Stimulated activated memory B cell treated with anti-CD40 and anti-IgM and Interleukin-4, amounts not matched to agents 10 μg/mL and 1 μg/mL and 100 μg/mL, for 72 hours (primary cell): ENCODE results near the gene NDUFS8.

Experiments used
- ATAC-seq: fragments of 150-1000 bp; cut with Tn5 transposase; 2 replicates; pipeline ENCODE4 v1.10.0; 2021
- H3K27ac Mint-ChIP-seq: one replicate; pipeline ENCODE4 v1.8.0; 2022; ENCODE audit warnings: mild to moderate bottlenecking, mixed read lengths
- H3K27me3 Mint-ChIP-seq: one replicate; pipeline ENCODE4 v1.8.0; 2022; ENCODE audit warnings: mixed read lengths
- H3K36me3 Mint-ChIP-seq: one replicate; pipeline ENCODE4 v1.8.0; 2022; ENCODE audit warnings: mixed read lengths
- H3K4me1 Mint-ChIP-seq: one replicate; pipeline ENCODE4 v1.8.0; 2022; ENCODE audit warnings: mixed read lengths
- H3K4me3 Mint-ChIP-seq: one replicate; pipeline ENCODE4 v1.8.0; 2022; ENCODE audit warnings: mild to moderate bottlenecking, moderate library complexity, mixed read lengths
- H3K9me3 Mint-ChIP-seq: one replicate; pipeline ENCODE4 v1.8.0; 2022; ENCODE audit warnings: mixed read lengths

The NDUFS8 gene

DNA sequence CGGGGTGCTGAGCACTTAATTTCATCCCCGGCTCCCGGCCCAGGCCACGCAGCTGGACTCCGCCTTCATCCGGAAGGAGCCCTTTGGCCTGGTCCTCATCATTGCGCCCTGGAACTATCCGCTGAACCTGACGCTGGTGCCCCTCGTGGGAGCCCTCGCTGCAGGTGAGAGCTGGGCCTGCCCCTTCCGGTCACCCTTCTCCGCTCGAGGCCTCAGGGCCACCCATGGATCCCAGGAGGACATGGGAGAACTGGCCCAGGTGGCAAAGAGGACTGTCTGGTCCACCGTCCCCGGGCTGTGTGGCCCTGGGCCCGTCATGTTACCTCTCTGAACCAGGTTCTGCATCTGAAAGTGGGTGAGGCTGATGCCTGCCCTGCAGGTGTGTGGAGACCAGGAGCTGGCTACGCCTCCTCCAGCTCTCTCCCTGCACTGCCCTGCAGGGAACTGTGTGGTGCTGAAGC lies 11.7 kb upstream of the NDUFS8 start:
- Mint-ChIP-seq H3K36me3 (no peaks in the 10 kb centered on the region), H3K4me1 (peaks cover 11% of the 10 kb centered on the region), H3K9me3 (no peaks in the 10 kb centered on the region), H3K27me3 (peaks cover 21% of the 10 kb centered on the region), H3K27ac (no peak overlapping the region), H3K4me3 (no peak overlapping the region)
- no peak for ATAC-seq

DNA sequence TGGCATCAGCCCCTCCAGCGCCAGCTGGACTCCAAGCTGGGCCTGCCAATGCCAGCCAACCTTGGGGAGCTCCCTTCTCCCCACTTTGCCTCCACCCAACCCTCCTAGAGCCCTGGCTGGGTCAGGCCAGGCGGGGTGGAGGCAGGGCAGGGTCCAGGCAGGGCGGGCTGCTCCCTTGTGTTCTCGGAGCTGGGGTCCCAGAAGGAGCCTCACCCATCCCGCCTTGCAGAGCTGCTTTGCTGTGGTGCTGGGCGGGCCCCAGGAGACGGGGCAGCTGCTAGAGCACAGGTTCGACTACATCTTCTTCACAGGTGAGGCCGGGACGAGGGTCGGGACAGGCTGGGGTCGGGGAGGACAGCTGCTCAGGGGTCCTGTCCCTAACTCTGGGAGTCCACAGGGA lies 11.0 kb upstream of the NDUFS8 start:
- no peaks in the 10 kb centered on the region for H3K9me3 Mint-ChIP-seq
- no peak for ATAC-seq
- no peak overlapping the region for H3K4me3 Mint-ChIP-seq
- peaks cover under 1% of the 10 kb centered on the region for H3K36me3 Mint-ChIP-seq
- H3K4me1 Mint-ChIP-seq: peaks cover 11% of the 10 kb centered on the region
- no peak overlapping the region for H3K27ac Mint-ChIP-seq
- H3K27me3 Mint-ChIP-seq: peaks cover 21% of the 10 kb centered on the region

DNA sequence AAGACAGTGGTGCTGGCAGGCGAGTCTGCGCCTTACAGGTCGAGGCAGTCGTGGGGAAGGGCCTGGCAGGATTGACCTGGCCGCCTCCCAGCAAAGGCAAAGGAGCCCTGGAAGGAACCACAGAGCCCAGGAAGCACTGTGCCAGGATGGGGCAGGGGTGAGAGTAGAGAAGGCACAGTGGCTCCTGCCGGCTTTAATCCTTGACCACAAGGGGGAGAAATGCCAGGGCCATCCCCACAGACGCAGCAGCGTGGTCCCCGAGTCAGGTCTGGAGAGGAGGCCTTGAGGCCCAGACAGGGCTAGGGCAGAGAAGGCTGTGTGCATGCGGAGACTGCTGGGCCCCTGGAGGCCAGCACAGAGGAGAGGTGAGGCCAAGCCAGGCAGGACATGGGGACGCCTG lies 9.9 kb upstream of the NDUFS8 start:
- Mint-ChIP-seq H3K9me3 (no peaks in the 10 kb centered on the region), H3K27me3 (peaks cover 21% of the 10 kb centered on the region)
- ATAC-seq: no peak

DNA sequence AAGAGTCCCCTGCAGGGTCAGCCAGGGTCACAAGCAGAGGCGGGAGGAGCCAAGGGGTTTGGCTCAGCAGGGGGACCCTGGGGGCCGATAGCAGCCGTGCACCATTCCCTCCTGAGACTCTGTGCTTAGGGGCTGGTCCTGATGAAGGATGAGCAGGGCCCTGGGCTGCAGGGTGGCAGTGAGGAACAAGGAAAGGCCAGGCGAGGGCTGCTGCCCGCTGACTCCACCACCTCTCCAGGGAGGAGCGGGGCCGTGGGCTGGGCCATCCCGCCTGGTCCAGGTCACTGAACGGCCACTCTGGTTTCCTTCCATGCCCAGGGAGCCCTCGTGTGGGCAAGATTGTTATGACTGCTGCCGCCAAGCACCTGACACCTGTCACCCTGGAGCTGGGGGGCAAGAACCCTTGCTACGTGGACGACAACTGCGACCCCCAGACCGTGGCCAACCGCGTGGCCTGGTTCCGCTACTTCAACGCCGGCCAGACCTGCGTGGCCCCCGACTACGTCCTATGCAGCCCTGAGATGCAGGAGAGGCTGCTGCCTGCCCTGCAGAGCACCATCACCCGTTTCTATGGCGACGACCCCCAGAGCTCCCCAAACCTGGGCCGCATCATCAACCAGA lies 9.2 kb upstream of the NDUFS8 start:
- Mint-ChIP-seq H3K36me3 (peaks cover 17% of the 10 kb centered on the region), H3K9me3 (no peaks in the 10 kb centered on the region), H3K4me1 (peaks cover 16% of the 10 kb centered on the region), H3K27ac (no peak overlapping the region), H3K4me3 (no peak overlapping the region), H3K27me3 (peaks cover 21% of the 10 kb centered on the region)
- ATAC-seq: no peak

More for the DNA sequence above, 9.9 kb upstream of the NDUFS8 start:
- peaks cover 16% of the 10 kb centered on the region for H3K4me1 Mint-ChIP-seq
- H3K27ac Mint-ChIP-seq: peak overlapping the region; percentile 29
- H3K4me3 Mint-ChIP-seq: no peak overlapping the region
- H3K36me3 Mint-ChIP-seq: peaks cover 11% of the 10 kb centered on the region

DNA sequence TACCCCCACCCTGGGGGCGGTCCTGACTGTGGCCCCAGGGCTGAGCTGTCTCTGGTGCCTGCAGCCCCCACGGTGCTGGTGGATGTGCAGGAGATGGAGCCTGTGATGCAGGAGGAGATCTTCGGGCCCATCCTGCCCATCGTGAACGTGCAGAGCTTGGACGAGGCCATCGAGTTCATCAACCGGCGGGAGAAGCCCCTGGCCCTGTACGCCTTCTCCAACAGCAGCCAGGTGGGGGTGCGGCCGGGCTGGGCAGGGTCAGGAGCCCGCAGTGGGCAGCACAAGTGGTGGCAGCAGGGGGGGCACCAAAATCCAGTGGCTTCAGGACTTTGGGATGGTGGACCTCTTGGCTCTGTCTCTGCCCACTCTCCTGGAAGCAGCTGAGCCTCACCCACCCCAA lies 8.0 kb upstream of the NDUFS8 start:
- Mint-ChIP-seq H3K27ac (no peak overlapping the region), H3K4me1 (peaks cover 11% of the 10 kb centered on the region), H3K9me3 (no peaks in the 10 kb centered on the region), H3K36me3 (peaks cover 17% of the 10 kb centered on the region), H3K27me3 (peaks cover 21% of the 10 kb centered on the region), H3K4me3 (no peak overlapping the region)
- no peak for ATAC-seq

DNA sequence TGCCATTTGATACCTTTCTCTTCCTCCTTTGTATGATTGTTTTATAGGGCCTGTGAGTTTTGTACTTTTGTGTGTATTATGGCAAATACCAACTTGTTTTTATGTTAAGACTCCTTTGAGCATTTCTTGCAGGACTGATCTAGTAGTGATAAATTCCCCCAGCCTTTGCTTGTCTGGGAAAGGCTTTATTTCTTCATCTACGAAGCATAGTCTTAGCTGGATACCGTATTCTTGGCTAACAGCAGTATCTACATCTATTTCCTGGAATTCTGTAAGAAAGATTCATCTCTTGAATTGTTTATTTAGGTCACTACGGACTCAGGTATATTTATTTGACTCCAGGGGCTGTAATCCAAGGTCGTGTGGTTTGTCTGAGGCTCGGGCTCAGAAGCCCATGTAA lies 6.0 kb upstream of the NDUFS8 start:
- Mint-ChIP-seq H3K36me3 (peaks cover 17% of the 10 kb centered on the region), H3K4me1 (peaks cover 21% of the 10 kb centered on the region), H3K4me3 (no peak overlapping the region), H3K27ac (no peak overlapping the region), H3K9me3 (no peaks in the 10 kb centered on the region), H3K27me3 (peaks cover 12% of the 10 kb centered on the region)
- ATAC-seq: no peak

DNA sequence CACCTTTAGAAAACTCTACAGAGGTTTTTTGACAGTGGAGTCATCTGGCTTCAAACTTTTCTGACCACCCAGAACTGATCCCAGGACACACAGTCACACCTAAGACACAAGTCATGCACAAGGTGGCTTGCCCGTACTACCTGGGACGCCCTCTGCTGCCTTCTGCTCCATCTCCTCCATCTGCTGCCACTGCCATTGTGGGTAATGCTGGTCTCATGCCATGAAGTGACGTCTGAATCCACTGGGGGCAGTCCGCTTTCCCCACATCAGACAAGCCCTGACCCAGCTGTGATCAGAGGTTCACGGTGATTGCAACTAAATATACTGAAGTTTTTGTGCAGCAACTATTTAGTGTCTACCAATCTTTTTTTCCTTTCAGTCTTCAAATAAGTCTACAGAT lies 5.4 kb upstream of the NDUFS8 start:
- no peak overlapping the region for H3K4me3 Mint-ChIP-seq
- no peak overlapping the region for H3K27ac Mint-ChIP-seq
- no peaks in the 10 kb centered on the region for H3K9me3 Mint-ChIP-seq
- H3K36me3 Mint-ChIP-seq: peaks cover 17% of the 10 kb centered on the region
- H3K27me3 Mint-ChIP-seq: peaks cover 7% of the 10 kb centered on the region
- no peak for ATAC-seq
- peaks cover 26% of the 10 kb centered on the region for H3K4me1 Mint-ChIP-seq

DNA sequence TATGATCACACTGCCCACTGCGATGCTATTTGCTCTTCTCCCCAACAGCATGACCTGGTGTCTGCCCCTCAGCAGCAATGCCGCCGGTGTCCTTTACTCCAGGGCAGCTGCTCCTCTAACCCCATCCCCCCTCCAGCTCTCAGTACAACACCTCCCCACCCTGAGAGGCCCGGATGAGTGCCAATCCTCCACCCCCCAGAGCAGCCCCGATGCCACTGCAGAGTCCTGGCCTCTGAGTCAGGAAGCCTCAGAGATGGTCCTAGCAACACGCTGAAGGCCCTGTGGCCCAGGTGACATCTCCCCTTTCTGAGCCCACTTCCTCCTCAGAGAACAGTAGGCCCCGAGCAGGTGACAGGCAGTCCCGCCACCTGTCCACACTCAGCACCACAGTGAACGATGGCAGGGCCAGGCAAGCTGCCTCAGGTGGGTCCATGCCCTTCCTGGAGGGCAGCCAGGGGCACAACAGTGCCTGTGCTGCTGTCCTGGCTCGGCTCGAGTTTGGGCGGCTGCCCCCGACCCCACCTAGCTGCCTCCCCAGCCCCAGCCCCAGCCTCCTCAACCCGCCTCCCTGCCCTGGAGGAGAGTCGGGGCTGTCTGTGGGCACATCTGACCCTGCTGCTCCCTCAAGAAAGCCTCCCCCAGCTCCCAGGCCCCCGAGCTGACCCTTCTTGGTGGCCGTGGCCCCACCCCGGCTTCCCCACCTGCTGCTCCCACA lies 3.9 kb upstream of the NDUFS8 start:
- Mint-ChIP-seq H3K36me3 (peaks cover 17% of the 10 kb centered on the region), H3K27ac (peak overlapping the region; percentile 56), H3K27me3 (no peaks in the 10 kb centered on the region), H3K4me3 (no peak overlapping the region), H3K4me1 (peaks cover 34% of the 10 kb centered on the region), H3K9me3 (no peaks in the 10 kb centered on the region)
- no peak for ATAC-seq

DNA sequence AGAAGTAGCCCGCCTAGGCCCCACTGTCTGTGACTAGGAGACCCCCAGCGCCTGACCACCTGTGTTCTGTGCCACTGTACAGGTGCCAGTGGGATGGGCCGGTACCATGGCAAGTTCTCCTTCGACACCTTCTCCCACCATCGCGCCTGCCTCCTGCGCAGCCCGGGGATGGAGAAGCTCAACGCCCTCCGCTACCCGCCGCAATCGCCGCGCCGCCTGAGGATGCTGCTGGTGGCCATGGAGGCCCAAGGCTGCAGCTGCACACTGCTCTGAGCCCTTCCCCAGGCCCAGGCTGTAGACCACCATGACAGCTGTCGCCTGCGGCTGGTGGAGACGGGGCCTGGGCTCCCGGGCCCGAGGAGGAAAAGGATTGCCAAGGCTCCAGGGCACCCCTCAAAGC lies 2.8 kb upstream of the NDUFS8 start:
- peaks cover 17% of the 10 kb centered on the region for H3K36me3 Mint-ChIP-seq
- no peaks in the 10 kb centered on the region for H3K27me3 Mint-ChIP-seq
- H3K27ac Mint-ChIP-seq: no peak overlapping the region
- no peaks in the 10 kb centered on the region for H3K9me3 Mint-ChIP-seq
- peaks cover 39% of the 10 kb centered on the region for H3K4me1 Mint-ChIP-seq
- ATAC-seq: no peak
- H3K4me3 Mint-ChIP-seq: no peak overlapping the region

DNA sequence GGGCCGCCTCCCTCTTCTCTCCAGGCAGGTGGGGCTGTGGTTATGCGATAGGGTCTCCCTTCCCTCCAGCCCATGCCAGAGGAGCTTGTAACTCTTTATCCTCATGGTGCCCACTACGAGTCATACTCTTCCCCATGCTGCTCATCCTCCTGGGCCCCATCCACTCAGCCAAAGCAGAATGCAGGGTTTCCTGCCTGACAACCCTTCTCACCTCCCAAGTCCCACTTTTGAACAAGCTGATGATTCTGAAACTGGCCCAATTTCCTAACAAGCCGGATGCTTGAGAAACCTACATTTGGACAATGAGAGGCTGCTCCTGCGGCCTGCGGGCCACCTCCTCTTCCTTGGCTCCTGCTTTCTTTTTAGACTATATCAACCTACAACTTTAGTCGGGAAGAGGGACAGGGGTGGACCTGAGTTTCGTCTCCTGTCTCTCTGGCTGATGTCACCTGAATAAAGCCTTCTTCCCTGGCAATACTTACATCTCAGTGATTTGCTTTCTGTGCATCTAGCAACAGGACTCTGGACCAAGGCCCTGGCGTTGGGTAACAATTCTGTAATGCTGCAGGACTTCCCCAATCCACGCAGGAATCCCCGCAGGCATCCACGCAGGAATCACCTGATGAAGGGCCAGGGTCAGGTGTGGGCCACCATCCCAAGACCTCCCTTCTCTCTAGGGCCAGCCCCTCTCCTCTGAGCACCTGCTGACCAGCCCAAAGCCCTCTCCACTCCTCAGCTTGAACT lies 1.5 kb upstream of the NDUFS8 start:
- Mint-ChIP-seq H3K27me3 (no peaks in the 10 kb centered on the region), H3K9me3 (no peaks in the 10 kb centered on the region), H3K4me3 (peak overlapping the region; percentile 88), H3K27ac (peak overlapping the region; percentile 93), H3K4me1 (peaks cover 39% of the 10 kb centered on the region), H3K36me3 (peaks cover 20% of the 10 kb centered on the region)
- no peak for ATAC-seq

DNA sequence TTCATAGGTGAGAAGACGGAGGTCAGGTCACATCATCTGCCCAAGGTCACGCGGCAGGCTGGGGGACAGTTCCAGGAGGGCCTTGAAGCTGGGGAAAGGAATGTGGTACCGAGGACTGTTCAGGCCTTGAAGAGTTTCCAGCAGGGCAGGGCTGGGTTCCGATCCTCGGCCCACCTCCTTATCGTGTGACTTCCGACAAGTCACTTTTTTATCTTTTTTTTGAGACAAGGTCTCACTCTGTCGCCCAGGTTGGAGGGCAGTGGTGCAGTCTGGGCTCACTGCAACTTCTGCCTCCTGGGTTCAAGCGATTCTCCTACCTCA lies 623 bp downstream of the NDUFS8 start:
- Mint-ChIP-seq H3K27me3 (no peaks in the 10 kb centered on the region), H3K27ac (peak overlapping the region; percentile 93), H3K9me3 (no peaks in the 10 kb centered on the region), H3K4me3 (peak overlapping the region; percentile 88), H3K36me3 (peaks cover 6% of the 10 kb centered on the region), H3K4me1 (peaks cover 34% of the 10 kb centered on the region)
- ATAC-seq: peak; percentile 1

DNA sequence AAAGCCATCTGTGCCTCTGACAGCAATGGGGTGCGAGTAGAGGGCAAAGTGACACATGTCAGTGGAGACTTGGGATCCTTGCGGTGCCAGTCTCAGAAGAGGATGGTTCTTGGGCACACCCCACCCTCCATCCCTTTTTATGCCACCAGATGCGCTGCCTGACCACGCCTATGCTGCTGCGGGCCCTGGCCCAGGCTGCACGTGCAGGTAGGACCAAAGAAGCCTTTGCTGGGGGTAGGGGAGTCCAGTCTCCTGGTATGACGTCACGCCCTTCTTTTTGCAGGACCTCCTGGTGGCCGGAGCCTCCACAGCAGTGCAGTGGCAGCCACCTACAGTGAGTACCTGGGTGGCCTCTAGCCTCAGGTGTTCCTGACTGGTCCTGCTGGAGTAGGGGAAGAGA lies 1.5 kb downstream of the NDUFS8 start:
- H3K4me1 Mint-ChIP-seq: peaks cover 40% of the 10 kb centered on the region
- H3K27ac Mint-ChIP-seq: peak overlapping the region; percentile 93
- peaks cover 12% of the 10 kb centered on the region for H3K36me3 Mint-ChIP-seq

DNA sequence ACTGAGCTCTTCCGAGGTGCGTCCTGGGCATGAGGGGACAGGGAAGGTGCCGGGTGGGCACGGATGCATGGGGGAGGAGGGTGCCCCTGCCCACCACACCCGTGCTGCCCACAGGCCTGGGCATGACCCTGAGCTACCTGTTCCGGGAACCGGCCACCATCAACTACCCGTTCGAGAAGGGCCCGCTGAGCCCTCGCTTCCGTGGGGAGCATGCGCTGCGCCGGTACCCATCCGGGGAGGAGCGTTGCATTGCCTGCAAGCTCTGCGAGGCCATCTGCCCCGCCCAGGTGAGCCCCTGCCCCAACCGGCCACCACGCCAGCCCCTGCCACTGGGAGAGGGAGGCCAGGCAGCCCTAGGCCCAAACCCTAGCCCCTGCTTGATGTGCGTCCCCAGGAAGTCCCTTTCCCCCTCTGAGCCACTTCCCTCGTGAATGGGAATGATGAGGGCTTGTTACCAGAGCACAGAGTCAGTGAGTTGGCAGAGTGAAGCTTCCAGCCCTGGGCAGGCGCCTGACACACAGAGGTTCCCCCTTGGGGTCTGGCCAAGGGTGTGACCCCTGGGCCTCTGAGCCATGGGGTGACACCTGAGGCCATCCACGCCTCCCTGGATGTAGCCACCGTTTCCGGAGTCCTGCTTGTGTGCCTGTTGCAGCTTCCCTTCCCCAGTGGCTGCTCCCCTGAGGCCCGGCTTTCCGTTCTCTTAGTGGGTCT lies 2.7 kb downstream of the NDUFS8 start:
- Mint-ChIP-seq H3K4me3 (no peak overlapping the region), H3K27me3 (no peaks in the 10 kb centered on the region), H3K36me3 (peaks cover 12% of the 10 kb centered on the region), H3K27ac (no peak overlapping the region), H3K9me3 (no peaks in the 10 kb centered on the region), H3K4me1 (peaks cover 45% of the 10 kb centered on the region)
- ATAC-seq: no peak

More for the DNA sequence above, 1.5 kb downstream of the NDUFS8 start:
- no peak for ATAC-seq
- H3K27me3 Mint-ChIP-seq: no peaks in the 10 kb centered on the region
- no peaks in the 10 kb centered on the region for H3K9me3 Mint-ChIP-seq
- peak overlapping the region; percentile 88 for H3K4me3 Mint-ChIP-seq

DNA sequence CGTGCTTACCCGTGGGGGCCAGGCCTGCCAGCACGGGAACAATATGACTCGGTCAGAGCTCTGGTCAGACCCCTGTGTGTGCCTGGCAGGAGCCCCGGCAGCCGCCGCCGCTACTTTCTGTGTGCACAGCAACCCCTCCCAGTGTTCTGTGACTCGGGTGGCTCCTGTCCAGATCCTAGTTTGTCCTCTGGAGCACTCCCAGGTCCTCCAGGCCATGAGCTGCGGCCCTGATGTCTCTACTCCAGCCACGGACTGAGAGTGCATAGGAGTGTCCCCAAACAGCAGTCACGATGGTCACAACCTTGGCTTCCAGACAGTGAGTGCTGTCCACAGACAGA lies 3.2 kb downstream of the NDUFS8 start:
- Mint-ChIP-seq H3K27ac (no peak overlapping the region), H3K9me3 (no peaks in the 10 kb centered on the region), H3K36me3 (peaks cover 12% of the 10 kb centered on the region), H3K27me3 (no peaks in the 10 kb centered on the region), H3K4me1 (peaks cover 44% of the 10 kb centered on the region), H3K4me3 (no peak overlapping the region)
- no peak for ATAC-seq

DNA sequence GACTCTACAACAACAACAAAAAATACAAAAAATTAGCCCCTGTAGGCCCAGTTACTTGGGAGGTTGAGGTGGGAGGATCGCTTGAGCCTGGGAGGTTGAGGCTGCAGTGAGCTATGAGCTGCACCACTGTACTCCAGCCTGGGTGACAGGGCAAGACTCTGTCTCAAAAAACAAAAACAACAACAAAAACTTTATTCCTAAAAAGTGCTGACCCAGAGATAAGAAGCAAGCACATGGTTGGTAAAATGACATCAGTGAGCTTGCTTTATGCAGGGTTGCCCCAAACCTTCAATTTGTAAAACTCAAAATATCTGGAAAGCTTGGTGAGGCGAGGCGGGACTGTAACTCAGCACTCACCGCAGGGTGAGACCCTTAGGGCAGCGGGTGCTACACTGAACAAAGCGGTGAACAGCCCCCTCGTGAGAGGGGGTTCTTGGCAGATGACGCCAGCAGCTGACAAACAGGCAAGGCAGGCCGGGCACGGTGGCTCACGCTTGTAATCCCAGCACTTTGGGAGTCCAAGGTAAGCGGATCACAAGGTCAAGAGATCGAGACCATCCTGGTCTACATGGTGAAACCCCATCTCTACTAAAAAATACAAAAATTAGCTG lies 4.9 kb downstream of the NDUFS8 start:
- Mint-ChIP-seq H3K9me3 (no peaks in the 10 kb centered on the region), H3K27ac (peak overlapping the region; percentile 81), H3K4me1 (peaks cover 41% of the 10 kb centered on the region), H3K4me3 (no peak overlapping the region), H3K27me3 (no peaks in the 10 kb centered on the region), H3K36me3 (peaks cover 12% of the 10 kb centered on the region)
- ATAC-seq: no peak
